Psoas muscle (tissue), 8 donors: Measurements from ENCODE around the gene TYW1. TPM values are rescaled to one million over a fixed set of nuclear protein-coding genes. Genes with fewer than 3 reads are reported as not detected.
A peak's percentile ranks its signal among the peaks of the same experiment; 100 is the strongest.
"Not testable (repeated sequence)": the region's sequence is repeated elsewhere in the genome, so short reads cannot be mapped to it uniquely, and the experiment has no call there.

Experiments used
- ATAC-seq, 4 donors: fragments of 200-7000 bp; cut with Tn5 transposase; one replicate each; pipeline ENCODE4 v1.9.1; 2020; ENCODE audit warnings: moderate library complexity in 3 of 4, mild to moderate bottlenecking in 2 of 4
- DNase-seq, 2 donors: peaks; one replicate each; pipeline ENCODE4 v3.0.0-alpha.2; 2020
- H3K27ac ChIP-seq: fragments of 200-600 bp; one replicate; pipeline ENCODE4 v1.8.0; 2022
- H3K27me3 ChIP-seq, 3 donors: fragments of 200-600 bp in 1 of 3; one replicate each; pipeline versions ENCODE4 v1.6.1 to v1.8.0; 2013 to 2022; ENCODE audit warnings: low read length in 2 of 3, mild to moderate bottlenecking in 2 of 3, moderate library complexity in 1 of 3; ENCODE audit not compliant: insufficient read depth in 3 of 3
- H3K36me3 ChIP-seq, 2 donors: fragments of 200-600 bp in 1 of 2; one replicate each; pipeline versions ENCODE4 v1.6.1 to v1.8.0; 2013 to 2022; ENCODE audit warnings: low read depth in 1 of 2, mild to moderate bottlenecking in 1 of 2, moderate library complexity in 1 of 2; ENCODE audit not compliant: insufficient read depth in 1 of 2
- H3K4me1 ChIP-seq: fragments of 200-600 bp; one replicate; pipeline ENCODE4 v1.8.0; 2022
- H3K4me3 ChIP-seq: fragments of 200-600 bp; one replicate; pipeline ENCODE4 v1.8.0; 2022; ENCODE audit warnings: mild to moderate bottlenecking
- H3K9me3 ChIP-seq: fragments of 200-600 bp; one replicate; pipeline ENCODE4 v1.8.0; 2022
- WGBS, 3 donors: extraction: QIAGEN DNeasy Blood & Tissue Kit; methylation state at CpG; one replicate each; pipeline versions ENCODE4 v1.1.6 to v1.1.7; 2013; 5-methylcytosine and 5-hydroxymethylcytosine counted together
- intact Hi-C, 2 donors: fragments of 100-400 bp; cut with DNase I; formaldehyde crosslinking; loops; one replicate each; pipeline versions ENCODE4 v1.11.0 to v1.14.2; 2022
- polyA plus RNA-seq, 3 donors: library from polyadenylated mRNA; stranded (reverse); fragments of 200-250 nt; gene quantifications; one replicate each; pipeline ENCODE4 v1.2.3, GENCODE V29; 2013
- total RNA-seq, 4 donors: library from RNA; stranded (reverse); fragmentation: NEBNext Ultra II Directional in 2 of 4; extraction: Animal tissue kit (Norgen Biotek cat#: 25700) in 2 of 4; gene quantifications; one replicate each; pipeline versions ENCODE4 v1.2.1 to v1.2.4, GENCODE V29; 2021 to 2023
- TF ChIP-seq, protein P1 (sequence below): fragments of 200-600 bp; IDR thresholded peaks from one replicate; pipeline ENCODE4 v1.8.0; 2022; ENCODE audit warnings: antibody characterized with exemption
- donor health status: healthy with polysubstance abuse.
- donor health status: DM: no; HTN: no; CAD: no; lungs with moderate emphysema.
- donor health status: Bipolar disorder and iron deficiency.
- donor health status: healthy.
- donor health status: DM: yes; HTN: yes; CAD: no.
- donor health status: DM: no; HTN: no; CAD: no.
- donor health status: DM: no; HTN: no; CAD: no.
- donor health status: DM: yes; HTN: yes; CAD: no.

TYW1 gene
- total and polyA plus RNA-seq, 7 donors = 9.3 to 20.1 (median 10.7) TPM

- H3K27me3 ChIP-seq, H3K4me1 ChIP-seq, H3K27ac ChIP-seq, DNase-seq, H3K9me3 ChIP-seq, H3K36me3 ChIP-seq, intact Hi-C loops, H3K4me3 ChIP-seq: not testable (repeated sequence)
- ATAC-seq = peak in 3 of 4 donors; percentile 64 to 73 (median 64)
- WGBS, 3 donors = 16 to 52% (median 18%) methylated on average over 6 of the region's 6 CpGs
- TF ChIP-seq, protein P1, sequence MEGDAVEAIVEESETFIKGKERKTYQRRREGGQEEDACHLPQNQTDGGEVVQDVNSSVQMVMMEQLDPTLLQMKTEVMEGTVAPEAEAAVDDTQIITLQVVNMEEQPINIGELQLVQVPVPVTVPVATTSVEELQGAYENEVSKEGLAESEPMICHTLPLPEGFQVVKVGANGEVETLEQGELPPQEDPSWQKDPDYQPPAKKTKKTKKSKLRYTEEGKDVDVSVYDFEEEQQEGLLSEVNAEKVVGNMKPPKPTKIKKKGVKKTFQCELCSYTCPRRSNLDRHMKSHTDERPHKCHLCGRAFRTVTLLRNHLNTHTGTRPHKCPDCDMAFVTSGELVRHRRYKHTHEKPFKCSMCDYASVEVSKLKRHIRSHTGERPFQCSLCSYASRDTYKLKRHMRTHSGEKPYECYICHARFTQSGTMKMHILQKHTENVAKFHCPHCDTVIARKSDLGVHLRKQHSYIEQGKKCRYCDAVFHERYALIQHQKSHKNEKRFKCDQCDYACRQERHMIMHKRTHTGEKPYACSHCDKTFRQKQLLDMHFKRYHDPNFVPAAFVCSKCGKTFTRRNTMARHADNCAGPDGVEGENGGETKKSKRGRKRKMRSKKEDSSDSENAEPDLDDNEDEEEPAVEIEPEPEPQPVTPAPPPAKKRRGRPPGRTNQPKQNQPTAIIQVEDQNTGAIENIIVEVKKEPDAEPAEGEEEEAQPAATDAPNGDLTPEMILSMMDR = peak; percentile 18
Measured at GRCh38 chr7:67176730-67177129, 180.1 kb downstream of the TYW1 start.

DNA sequence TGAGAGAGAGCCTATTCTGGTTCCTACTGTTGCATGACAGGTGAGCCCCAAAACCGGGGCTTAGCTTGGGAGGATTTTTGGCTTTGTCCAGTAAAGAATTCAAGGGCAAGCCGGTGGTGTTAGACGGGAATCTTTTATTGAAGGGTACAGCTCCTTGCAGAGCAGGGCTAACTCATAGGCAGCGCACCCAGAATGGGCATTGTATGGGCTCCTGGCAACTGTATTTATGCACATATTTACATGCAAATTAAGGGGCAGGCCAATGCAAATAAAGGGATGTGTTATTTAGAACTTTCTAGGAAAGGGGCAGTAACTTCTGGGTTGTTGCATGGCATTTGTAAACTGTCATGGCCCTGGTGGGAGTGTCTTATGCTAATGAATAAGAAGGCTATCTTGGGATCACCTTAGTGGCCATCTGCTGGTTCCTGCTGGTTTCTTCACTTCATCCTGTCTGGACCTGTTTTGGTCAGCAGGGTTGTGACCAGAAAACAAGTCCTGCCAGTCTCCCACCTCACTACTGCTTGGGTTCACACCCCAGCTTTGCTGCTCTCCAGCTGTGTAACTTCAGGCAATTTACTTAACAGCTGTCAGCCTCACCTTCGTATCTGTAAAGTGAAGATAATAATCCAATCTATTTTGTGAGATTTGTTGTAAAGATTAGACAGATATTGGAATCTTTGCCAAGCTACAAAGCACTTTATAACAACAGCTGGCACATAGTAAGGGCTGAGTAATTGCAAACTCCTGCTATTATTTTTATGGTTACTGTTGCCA is 182.5 kb downstream of the TYW1 start:
- H3K4me3 ChIP-seq, H3K4me1 ChIP-seq, H3K9me3 ChIP-seq, H3K27me3 ChIP-seq, DNase-seq, intact Hi-C loops, H3K27ac ChIP-seq, H3K36me3 ChIP-seq: not testable (repeated sequence)
- 58 to 64% (median 62%) methylated on average over 4 to 5 of the region's 5 CpGs for WGBS, 3 donors
- ATAC-seq = peak; percentile 54 to 83 (median 68)

- intact Hi-C loops, H3K27me3 ChIP-seq, H3K27ac ChIP-seq, H3K36me3 ChIP-seq, ATAC-seq, H3K4me3 ChIP-seq, DNase-seq, H3K9me3 ChIP-seq, H3K4me1 ChIP-seq: not testable (repeated sequence)
- WGBS, 3 donors = 91 to 95% (median 91%) methylated on average over 15 of the region's 17 CpGs
Measured at GRCh38 chr7:67182956-67183750, 186.5 kb downstream of the TYW1 start.

DNA sequence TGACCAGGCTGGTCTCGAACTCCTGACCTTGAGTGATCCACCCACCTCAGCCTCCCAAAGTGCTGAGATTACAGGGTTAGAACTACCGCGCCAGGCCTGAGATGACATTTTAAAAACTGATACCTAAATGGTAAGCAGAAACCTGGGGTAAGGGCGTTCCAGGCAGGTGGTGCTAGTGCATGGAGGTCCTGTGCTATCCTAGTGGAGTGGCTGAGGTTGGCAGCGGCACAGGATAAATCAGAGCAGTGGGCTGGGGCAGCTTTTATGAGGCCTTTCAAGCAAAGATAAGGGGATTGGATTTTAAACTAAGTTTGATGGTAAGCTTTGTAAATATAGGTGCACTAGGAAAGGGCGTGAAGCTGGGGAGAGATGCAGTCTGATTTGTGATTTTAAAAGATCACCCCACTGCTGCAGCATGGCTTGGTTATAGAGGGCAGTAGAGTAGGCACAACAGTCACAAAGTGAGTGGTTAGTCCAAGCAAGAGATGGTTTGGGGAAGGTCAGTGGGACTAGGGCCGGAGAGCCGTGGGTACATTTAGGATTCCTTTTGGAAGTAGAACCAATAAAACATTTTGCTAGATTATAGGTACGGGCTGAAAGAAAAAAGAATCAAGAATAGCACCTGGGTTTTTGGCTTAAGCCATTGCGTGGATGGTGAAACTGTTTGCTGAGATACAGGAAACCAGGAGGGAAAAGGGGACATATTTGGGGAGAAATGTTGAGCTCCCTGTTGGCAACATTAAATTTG is 188.5 kb downstream of the TYW1 start:
- H3K36me3 ChIP-seq, ATAC-seq, H3K4me1 ChIP-seq, H3K27me3 ChIP-seq, H3K4me3 ChIP-seq, H3K9me3 ChIP-seq, DNase-seq, H3K27ac ChIP-seq, intact Hi-C loops: not testable (repeated sequence)
- WGBS, 3 donors = 82 to 97% (median 95%) methylated on average over 9 of the region's 10 CpGs

GRCh38 chr7:67185660-67186129 is 189.1 kb downstream of the TYW1 start:
- H3K27me3 ChIP-seq, H3K4me3 ChIP-seq, H3K27ac ChIP-seq, H3K9me3 ChIP-seq, intact Hi-C loops, DNase-seq, ATAC-seq, H3K4me1 ChIP-seq, H3K36me3 ChIP-seq: not testable (repeated sequence)
- WGBS, 3 donors = 38 to 65% (median 43%) methylated on average over 2 of the region's 3 CpGs

DNA sequence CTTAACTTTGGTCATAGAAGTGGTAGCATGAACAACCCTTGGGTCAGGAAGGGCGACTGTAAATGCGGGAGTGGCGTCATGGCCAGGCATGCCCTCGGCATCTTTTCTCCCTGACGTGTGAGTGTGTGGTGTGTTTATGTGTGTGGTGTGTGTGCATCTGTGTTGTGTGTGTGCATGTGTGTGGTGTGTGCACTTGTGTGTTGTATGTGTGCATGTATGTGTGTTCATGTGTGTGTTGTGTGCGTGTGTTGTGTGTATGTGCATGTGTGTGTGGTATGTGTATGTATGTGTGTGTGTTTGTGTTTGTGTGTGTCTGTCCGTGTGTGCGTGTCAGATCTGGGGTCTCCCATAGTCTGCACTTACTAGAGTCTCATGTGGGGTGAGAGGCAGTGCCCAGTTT is 192.5 kb downstream of the TYW1 start:
- H3K27ac ChIP-seq = peak overlapping the region; percentile 58
- intact Hi-C loops, H3K4me3 ChIP-seq, DNase-seq, H3K9me3 ChIP-seq, H3K36me3 ChIP-seq, H3K27me3 ChIP-seq: not testable (repeated sequence)
- peaks cover 11% of the 10 kb centered on the region for H3K4me1 ChIP-seq
- 81 to 95% (median 86%) methylated on average over 8 of the region's 8 CpGs for WGBS, 3 donors
- peak in 2 of 4 donors; percentile 29 to 44 for ATAC-seq

GRCh38 chr7:67189801-67190465 is 193.3 kb downstream of the TYW1 start:
- 37 to 53% (median 47%) methylated on average over 3 to 4 of the region's 4 CpGs for WGBS, 3 donors
- H3K4me3 ChIP-seq, H3K9me3 ChIP-seq, DNase-seq, H3K27me3 ChIP-seq, intact Hi-C loops, H3K36me3 ChIP-seq: not testable (repeated sequence)
- Histone ChIP-seq H3K27ac (peak overlapping the region; percentile 58), H3K4me1 (peaks cover 11% of the 10 kb centered on the region)
- peak; percentile 61 to 82 (median 73) for ATAC-seq

DNA sequence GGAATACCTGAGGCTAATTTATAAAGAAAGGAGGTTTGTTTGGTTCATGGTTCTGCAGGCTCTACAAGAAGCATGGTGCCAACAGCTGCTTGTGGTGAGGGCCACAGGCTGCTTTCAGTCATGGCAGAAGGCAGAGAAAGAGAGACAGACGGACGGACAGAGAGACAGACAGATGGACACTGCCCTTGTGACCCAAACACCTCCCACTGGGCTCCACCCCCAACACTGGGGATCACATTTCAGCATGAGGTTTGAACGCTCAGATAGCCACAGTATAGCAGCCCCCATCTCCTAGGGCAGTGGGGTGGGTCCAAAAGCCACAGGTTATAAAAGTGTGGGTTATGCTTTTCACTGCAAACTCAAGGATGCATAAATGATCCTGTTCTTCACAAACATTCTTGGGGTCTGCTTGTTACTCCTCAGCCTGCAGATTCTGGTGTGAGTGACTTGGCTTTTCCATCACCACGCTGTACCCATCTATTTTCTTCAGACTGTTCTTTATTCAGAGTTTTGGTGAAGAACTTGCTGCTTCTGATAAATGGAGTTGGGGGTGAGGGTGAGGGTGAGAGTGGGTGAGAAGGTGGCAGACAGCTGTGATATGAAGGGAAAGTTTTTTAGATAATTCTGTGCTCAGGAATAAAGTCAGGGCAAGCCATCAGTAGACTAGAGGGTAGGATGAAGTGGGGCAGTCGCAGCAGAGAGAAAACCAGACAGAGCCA is 194.5 kb downstream of the TYW1 start:
- H3K36me3 ChIP-seq, intact Hi-C loops, H3K4me3 ChIP-seq, H3K9me3 ChIP-seq, DNase-seq, H3K27me3 ChIP-seq: not testable (repeated sequence)
- H3K27ac ChIP-seq = peak overlapping the region; percentile 58
- ATAC-seq = peak in 3 of 4 donors; percentile 17 to 53 (median 35)
- H3K4me1 ChIP-seq = peaks cover 11% of the 10 kb centered on the region
- 54 to 74% (median 70%) methylated on average over 4 of the region's 5 CpGs for WGBS, 3 donors

GRCh38 chr7:67192123-67192702 is 195.6 kb downstream of the TYW1 start:
- H3K4me3 ChIP-seq, ATAC-seq, H3K27ac ChIP-seq, DNase-seq, H3K9me3 ChIP-seq, H3K27me3 ChIP-seq, intact Hi-C loops, H3K36me3 ChIP-seq: not testable (repeated sequence)
- WGBS, 3 donors = 60 to 86% (median 65%) methylated on average over 4 to 5 of the region's 5 CpGs
- peaks cover 11% of the 10 kb centered on the region for H3K4me1 ChIP-seq
